Amniotic epithelial cell (primary cell): Measurements from ENCODE around the gene KLHL25.

Experiments used
- DNase-seq: peaks from one replicate; pipeline ENCODE4 v3.0.0-alpha.2; 2010; ENCODE audit warnings: low read depth

Gene KLHL25

DNA sequence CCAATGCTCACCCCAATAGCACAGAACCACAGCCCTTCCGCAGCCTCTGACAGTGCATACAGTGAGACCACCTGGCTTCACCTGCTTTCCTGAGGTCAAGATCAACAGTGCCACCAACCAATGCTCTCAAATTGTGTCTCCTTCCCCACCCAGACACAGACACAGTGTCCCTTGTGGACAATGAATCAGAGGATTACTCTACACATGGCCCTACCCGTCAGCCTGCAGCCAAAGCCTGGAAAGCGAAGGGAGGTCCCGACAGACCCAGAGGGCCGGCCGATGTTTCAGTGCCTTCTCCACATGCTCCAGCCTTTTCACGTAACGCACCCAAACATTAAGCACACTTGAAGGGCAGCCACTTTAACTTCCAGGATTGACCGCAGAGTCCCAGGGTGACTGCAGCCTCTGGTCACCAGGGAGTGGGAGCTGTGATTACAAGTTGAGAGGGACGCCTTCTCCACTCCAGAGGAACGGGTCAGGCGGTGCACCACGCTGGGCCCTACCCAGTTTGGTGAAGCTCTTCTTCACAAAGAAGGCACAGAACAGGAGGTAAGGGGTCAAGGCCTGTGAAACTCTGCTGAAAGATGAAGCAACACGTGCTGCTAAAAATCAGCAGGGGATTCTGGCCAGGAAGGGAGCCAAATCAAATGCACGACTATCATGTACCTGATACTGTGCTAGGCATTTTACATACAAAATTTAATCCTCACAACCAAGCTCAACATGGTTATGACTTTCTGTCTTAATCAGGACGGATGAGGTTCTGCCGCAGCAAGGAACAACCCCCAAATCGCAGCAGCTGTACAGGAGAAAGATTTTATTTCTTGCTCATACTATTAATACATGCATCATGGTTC, 17.2 kb downstream of the KLHL25 start:
- no peak for DNase-seq

DNA sequence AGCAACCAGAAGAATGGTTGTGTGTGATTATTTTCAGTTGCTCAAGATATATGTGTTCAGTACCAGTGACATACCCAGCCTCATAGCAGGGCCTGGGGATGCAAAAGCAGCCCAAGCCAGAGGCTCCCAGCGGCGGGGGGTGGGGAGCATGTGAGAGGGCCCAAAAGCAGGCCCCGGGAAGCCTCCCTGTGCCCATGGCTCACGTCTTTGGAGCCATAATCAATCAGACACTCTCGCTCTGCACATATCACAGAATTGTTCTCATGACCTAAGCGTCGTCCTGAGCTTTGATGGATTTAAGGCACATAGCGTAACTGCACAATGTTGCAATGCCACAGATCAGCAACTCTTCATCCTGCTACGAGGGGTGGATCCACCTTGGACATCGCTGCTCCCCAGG, 20.8 kb downstream of the KLHL25 start:
- no peak for DNase-seq

DNA sequence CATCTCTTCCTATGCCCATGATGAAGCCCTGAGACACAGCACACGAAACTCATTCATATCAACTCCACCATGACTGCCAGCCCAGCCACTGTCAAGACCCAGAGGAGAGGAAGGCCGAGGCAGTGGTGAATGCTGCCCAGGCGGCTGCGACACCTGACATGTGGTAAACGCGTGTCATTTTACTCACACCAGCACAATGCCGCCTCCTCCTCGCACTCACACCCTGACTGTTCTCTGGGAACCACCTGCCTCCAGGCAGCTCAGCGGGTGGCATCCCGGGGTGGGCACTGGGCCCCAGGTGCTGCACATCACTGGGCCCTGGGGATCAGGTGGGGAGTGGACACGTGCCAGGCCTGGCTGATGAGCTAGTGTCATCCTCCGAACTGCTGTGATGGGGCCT, 21.5 kb downstream of the KLHL25 start:
- DNase-seq: no peak

DNA sequence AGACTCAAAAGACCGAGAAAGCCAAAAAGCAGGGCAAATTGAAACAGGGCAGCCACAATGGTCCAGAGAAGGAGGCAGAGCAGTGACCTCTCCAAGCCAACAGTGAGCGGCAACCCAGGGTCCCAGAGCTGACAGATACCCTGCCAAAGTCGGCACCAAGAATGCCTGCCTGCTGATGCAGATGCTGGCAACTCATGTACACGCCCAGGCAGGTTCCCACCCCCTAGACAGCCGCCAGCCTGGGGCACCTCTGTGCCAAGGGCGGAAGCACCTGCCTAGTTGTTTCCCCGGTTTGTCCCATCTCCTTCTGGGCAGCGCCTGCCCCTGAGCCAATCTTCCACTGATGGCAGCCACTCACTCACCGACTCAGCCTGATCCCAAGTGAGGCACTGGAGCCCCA, 22.1 kb downstream of the KLHL25 start:
- DNase-seq: no peak

DNA sequence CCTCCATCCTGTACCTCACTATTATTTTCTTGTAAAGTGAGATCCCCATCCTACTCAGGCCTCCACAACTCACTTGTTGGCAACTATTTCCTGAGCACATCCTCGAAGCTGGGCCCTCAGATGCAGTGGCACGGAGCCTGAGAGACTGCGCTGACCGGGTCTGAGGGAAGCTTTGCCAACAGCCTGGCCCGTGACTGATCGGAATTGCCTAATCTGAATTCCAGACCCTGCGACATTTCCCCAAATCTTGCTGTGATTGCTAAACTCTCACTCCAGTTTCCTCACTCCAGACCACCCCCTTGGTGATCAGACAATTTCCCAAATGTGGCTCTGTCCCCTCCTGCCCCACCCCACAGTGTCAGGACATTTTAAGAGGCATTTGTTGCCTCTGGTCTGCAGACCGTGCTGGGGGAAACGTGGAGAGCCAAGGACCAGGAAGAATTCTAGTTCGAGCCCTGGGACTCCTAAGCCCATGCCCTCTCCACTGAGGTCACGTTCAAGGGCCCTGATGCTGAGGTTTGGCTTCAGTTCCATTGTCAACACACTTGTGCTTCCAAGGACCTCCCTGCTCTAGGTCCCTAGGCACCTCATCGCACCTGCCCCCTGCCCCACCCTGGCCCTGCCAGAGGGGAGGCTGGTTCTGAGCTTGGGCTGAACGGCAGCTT, 22.8 kb downstream of the KLHL25 start:
- no peak for DNase-seq

DNA sequence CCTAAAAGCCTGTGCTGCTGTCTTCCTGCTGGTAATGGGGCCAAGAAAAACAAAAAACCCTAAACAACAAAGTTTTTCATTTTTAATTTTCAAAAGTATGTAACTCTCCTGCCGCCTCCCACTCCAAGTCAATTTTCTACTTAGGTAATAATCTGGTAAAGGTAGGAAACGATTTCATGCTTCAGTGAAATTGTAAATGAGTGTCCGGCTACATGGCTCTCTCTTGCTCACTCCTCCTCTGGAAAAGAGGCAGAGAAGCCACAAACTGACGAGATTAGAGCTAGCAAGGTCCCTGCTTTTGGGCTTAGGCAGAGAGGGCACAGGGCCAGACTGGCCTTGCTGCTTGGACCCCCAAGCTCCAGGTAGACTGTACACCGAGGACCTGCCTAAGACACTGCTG, 23.5 kb downstream of the KLHL25 start:
- DNase-seq: no peak

DNA sequence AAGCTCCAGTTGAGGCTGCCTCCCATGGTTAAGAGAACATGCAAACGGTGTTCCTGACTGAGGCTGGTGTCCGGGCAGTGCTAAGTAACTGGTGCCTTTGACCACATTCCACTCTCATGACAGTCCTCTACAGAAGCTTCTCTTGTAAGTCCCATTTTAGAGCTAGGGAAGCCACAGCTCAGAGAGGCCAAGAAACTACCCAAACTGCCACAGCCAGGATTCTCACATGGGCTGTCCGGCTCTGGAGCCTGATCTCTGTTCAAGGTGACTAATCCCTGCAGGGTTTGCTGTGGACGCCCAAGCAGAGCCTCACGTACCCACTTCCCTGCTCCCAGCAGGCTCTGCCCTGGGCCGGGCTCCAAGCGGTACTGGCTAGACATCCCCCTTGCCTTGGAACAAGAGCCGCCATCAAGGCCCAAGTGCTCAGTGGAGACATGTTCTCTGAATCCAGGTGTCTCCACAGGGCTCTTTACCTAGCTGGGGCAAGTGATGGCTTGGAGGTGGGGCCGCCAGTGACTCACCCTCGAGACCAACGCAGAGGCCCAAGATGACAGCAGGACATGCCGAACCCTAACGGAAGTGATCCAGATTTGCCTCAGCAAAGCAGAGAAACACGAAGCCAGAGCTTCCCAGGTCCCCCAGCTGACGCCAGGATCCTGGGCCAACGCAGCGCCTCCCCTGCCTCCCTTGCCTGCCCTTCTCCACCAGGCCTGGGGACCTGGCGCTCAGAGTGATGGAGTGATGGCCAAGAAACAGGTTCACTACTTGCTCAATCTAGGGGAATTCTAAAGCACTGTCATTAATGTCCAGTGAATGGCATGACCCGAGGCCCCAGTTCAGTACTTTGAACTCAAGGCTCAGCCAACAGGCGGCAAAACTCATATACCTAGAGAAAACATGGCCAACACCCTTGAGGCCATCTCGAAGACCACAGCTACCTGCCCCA, 24.4 kb downstream of the KLHL25 start:
- DNase-seq: no peak

DNA sequence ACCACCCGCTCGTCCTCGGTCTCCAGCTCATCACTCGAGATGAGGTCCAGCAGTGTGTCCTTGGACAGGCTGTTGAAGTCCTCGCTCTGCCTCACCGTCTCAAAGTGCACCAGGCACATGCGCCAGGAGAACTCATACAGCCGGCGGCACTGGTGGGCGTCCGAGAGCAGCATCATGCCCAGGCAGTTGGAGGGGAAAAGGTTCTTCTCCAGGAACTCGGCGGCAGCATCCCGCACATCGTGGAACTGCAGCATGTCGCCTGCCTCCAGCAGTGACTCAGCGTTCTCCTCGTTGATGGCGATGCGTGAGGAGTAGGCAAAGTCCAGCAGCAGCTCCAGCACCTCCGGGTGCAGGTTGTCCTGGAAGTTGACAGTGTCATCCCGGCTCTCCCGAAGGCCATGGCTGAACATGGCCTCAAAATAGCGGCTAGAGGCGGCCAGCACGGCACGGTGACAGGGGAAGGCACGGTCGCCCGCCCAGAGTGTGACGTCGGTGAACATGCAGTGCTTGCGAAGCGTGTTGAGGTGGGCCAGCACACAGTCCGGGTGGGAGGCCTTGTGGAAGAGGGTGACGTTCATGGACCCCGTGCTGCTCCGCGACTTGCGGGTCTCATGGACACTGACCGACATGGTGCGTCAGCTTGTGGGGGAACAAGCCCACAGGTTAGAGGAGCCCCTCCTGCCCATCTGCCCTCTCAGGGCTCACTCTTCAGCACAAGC, 25.4 kb downstream of the KLHL25 start:
- DNase-seq: no peak

DNA sequence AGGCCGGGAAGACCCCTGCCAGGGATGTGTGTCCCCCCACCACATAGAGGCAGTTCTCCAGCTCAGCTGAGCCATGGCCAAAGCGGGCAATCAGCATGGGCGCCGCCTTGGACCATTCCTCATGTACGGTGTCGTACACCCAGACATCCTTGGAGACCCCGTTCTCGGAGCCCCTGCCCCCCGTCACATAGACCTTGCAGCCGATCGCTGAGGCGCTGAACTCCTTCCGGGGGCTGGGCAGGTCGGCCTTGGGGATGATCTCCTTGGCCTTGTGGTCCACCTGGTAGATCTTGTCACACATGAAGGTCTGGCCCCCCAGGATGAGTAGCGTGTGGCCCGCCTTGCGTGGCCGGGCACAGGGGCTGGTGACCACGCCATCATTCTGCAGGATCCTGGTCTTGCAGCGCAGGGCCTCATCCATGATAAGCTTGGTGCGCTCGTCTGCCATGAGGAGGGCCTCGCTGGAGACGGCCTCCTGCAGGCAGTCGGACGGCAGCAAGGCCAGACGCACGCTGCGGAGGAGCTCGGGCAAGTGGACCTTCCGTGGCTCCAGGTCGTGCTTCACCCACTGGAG, 26.0 kb downstream of the KLHL25 start:
- no peak for DNase-seq

DNA sequence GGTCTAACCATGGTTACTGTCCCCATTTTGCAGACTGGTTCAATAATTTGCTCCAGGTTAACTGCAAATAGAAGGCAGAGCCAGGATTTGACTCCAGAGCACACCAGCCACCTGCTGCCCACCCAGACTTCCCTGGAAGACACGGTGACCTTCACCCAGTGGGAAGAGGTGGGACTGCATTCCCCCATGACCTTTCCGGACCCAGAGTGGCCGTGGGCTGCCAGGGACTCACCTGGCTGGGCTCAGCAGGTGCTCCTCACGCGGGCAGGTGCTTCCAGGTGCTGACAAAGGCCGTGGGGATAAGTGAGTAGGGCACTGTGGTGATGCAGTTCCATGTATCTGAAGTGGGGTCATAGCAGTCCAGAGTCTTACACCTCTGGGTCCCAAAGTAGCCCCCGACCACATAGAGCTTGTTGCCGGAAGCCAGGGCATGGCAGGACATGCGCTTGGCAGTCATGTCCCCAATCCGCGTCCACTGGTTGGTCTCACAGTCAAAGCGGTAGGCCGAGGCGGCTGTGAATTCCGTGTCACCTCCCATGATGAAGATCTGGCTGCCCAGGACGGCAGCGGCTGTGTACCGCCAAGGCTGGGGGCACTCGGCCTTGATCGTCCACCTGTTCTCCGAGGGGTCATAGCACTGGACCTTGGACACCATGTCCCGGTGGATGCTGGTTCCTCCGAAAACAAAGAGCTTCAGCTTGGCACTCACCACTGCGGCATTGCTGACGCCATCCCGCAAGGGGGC, 26.8 kb downstream of the KLHL25 start:
- no peak for DNase-seq

DNA sequence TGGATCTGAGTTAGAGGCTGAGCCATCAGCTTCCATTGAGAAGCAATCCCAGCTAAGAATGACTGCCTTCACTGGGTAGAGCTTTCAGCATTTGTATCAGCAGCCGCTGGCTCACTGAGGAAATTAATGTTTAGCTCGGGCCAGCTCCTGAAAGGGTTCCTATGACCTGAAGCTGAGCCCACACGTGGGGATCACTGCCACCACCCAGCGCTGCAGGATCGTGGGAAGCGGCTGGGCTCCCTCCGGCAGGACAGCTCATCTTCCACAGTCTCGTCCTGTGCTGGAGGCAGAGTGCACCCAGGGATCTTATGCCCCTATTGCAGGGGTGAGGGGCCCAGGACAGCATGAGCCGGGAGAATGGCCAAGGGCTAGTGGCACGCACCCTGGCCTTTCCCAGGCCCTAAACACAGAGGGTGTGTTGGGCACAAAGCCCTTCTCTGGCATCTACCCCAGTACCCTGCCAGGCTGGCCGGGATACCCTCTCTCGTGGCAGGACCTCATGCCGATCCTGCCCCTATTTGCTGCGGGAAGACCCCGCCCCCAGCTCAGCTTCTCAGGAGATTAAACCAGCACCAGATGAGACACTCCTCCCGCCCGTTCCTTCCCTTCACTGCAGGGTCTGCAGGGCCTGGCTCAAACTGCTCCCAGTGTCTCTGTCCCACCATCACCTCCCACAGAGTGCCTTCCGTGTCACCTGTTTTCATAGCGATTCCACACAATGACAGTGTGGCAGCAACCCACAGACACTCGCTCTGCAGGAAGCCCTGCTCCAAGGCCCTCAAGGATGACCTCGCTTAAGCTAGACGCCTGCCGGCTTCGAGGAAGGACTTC, 28.5 kb downstream of the KLHL25 start:
- no peak for DNase-seq

DNA sequence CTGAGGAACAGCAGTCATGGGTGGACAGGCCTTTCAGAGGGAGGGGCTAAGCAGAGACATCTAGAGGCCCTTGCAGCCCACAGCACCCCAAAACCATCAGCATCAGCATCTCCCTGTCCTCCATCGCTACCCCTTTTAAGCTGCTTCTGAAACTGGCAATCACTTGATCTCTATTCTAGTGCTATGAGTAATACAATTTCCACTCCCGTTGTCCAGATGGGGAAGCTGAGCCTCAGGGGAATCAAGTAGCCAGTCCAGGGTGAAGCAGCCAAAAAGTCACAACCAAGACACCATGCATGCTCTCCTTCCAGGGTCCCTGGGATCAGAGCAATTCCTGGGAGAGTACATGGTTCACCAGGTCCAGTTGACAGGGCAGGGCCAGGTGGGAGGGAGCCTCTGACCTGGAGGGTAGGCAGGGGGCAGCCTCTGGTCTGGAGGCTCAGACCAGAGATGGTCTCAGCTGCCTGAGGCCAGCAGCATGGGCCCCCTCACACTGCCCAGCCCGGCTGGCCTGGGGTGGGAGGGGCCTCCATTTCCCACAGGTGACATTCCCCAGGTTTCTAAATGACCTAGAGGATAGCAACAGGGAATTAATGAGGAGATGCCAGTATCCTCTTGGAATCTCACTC, 30.0 kb downstream of the KLHL25 start:
- no peak for DNase-seq

DNA sequence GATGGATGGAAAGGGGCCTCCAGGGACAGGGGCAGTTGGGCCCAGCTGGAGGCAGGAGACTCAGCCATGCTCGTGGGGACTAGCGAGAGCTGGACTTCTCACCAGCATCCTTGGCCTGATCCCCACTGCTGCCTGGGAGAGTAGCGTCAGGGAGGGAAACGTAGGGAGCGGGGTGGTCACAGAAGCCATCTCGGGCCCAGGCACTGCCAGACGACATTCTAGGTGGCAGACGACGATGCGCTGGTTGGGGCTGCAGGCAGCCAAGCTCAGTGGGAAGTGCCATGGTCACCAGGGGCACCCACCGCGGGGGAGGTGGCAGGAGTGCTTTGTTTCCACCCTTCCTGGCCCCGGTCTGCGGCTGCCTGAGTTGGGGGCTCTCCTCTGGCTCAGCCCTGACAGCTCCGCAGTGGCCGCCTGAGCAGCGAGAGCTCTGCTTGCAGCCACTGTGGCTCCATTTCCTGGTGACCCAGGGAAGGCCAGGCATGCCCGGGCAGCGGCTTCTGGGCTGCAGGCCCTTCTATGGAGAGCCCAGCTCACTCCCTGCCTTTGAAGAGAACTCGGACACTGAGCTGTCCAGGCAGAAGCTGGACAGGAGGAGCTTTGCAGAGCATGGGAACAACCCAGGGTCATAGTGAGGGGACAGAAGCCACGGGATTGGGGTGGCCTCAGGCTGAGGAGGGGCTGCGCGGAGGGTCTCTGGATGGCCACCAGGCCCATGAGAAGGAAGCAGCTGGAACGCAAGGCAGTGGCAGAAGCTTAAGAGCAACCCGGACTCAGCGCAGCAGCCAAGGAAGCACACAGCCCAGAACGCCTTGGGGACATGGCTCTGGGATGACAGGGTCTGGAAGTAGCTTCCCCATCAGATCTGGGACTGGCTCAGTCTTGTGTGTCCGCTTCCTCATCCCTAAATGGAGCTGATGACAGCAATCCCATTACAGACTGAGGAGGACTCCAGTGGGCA, 30.8 kb downstream of the KLHL25 start:
- DNase-seq: no peak

DNA sequence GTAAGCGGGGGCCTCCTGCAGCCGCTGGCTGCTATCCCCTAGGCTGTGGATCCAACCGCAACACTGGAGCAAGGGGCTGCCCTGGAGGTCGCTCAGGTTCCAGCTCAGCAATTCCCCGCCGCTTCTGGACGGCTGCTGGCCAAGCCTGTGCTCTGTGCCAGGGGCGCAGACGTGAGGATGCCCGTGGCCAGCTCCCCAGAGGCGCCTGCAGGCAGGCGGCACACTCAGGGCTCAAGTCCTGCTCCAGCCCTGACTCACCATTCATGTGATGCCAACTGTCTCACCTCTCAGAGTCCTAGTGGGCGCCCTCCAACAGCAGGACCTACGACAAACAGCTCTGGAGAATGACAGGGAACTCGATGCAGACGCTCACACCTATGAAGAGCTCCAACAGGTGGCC, 31.6 kb downstream of the KLHL25 start:
- DNase-seq: no peak

DNA sequence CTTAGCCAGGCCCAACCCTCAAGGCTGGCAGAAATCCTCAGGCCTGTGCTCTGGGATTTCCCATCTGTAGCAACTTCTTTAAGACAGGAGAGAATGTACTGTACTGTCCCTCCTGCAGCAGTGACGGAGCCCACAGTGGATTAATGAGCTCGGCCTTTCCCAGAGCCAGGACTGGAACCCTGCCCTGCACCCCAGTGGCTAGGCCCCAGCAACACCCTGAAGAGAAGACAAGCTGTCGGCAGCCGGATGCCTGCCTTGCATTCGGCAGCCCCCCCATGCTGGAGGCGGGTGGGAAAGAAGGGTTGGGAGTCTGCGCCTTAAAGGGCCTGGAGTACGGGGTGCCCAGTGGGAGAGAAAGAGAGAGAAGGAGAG, 32.0 kb downstream of the KLHL25 start:
- DNase-seq: no peak

DNA sequence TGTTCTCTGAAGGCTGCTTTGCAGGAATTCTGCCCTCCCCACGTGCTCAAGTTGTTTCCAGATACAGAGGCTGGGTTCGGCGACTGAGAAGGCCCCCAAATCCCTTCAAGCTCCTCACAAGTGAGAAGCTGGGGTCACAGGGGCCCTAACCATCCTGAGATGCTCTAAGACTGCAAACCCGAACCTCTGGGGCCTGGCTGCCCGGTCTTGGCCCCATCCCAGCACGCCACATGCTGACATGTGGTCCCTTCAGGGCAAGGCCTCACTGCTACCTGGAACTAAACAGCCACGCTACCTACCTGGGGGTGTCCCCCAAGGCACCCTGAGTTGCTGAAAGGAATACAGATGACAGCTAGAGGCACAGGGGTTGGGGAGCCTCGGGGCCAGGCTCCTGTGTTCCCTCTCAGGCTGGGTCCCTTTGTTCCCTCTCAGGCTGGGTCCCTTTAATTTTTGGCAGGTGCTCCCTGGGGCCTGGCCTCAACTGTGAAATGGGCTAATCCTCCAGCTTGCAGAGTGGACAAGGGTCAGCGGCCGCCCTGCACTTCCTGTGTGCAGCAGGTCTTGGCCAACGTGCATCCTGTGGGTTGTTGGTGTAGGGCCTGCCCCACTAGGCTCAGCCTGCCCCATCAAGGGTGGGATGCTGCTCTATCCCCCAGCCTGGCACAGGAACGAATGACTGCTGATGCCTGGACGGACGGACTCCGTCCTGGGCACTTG, 32.5 kb downstream of the KLHL25 start:
- DNase-seq: no peak

DNA sequence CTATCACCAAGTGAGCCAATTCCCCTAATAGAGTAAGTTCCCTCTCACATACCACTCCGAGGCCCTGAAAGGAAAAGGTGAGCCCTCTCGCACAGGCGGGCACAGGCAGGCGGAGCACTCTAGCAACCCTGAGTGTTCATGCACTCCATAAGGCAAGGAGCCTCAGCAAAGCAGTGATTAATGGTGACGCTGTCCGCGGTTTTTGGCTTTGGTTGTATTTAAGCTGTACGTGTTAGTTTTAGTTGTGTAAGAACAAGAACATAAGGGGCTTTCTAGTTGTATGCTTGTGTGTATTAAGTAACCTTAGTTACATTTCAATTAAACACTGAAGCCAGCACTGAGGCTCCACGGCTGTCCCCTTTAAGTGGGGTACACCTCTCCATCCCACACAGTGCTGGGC, 33.1 kb downstream of the KLHL25 start:
- peak; percentile 43 for DNase-seq
